Astrocyte (in vitro differentiated cells and primary cell): ENCODE measurements around the gene CRNKL1.

Experiments used
- CTCF ChIP-seq: IDR thresholded peaks from 2 replicates; pipeline ENCODE4 v1.5.1; 2011; ENCODE audit warnings: low read depth, mild to moderate bottlenecking, inconsistent platforms, low read length, moderate library complexity; ENCODE audit not compliant: insufficient read depth
- EZH2 ChIP-seq: IDR thresholded peaks from 2 replicates; pipeline ENCODE4 v1.6.1; 2012; ENCODE audit warnings: mild to moderate bottlenecking, low read length, inconsistent platforms; ENCODE audit not compliant: insufficient read depth

GRCh38 chr20:20019123-20019522 is 33.1 kb downstream of the CRNKL1 start:
- no peak for TF ChIP-seq EZH2
- TF ChIP-seq CTCF, result no peak
